DOHH2 (cell line): ENCODE data around the gene CSF2RB.

Experiments
- H3F3A ChIP-seq: fragments of 200-600 bp; sonication (generic), shearing (Covaris generic); 2 replicates; pipeline ENCODE4 v1.6.0; 2016; ENCODE audit warnings: antibody characterized with exemption, mild to moderate bottlenecking; ENCODE audit not compliant: control insufficient read depth, insufficient read depth
- H3K27ac ChIP-seq: fragments of 200-600 bp; sonication (generic); 2 replicates; pipeline ENCODE4 v1.5.1; 2014; ENCODE audit warnings: low read depth, mild to moderate bottlenecking, low read length, moderate library complexity
- H3K27me3 ChIP-seq: fragments of 200-600 bp; sonication (generic); 2 replicates; pipeline ENCODE4 v1.6.1; 2014; ENCODE audit warnings: mild to moderate bottlenecking, low read length, mixed read lengths; ENCODE audit not compliant: control insufficient read depth
- H3K36me3 ChIP-seq: fragments of 200-600 bp; sonication (generic); 2 replicates; pipeline ENCODE4 v1.6.1; 2014; ENCODE audit warnings: mild to moderate bottlenecking, low read length, moderate library complexity, mixed read lengths; ENCODE audit not compliant: control insufficient read depth
- H3K4me1 ChIP-seq: fragments of 200-600 bp; sonication (generic); 2 replicates; pipeline ENCODE4 v1.6.1; 2014; ENCODE audit warnings: mild to moderate bottlenecking, low read length, mixed read lengths; ENCODE audit not compliant: control insufficient read depth
- H3K4me2 ChIP-seq: fragments of 200-600 bp; sonication (generic); 2 replicates; pipeline ENCODE4 v1.6.0; 2014; ENCODE audit warnings: mild to moderate bottlenecking, low read length, moderate library complexity
- H3K4me3 ChIP-seq: fragments of 200-600 bp; sonication (generic); 2 replicates; pipeline ENCODE4 v1.5.1; 2014; ENCODE audit warnings: mild to moderate bottlenecking, low read length, mixed read lengths
- H3K79me2 ChIP-seq: fragments of 200-600 bp; sonication (generic); 2 replicates; pipeline ENCODE4 v1.6.1; 2014; ENCODE audit warnings: mild to moderate bottlenecking, low read length, mixed read lengths; ENCODE audit not compliant: control insufficient read depth
- H3K9me2 ChIP-seq: fragments of 200-600 bp; sonication (generic); replicated peaks from 2 replicates; pipeline ENCODE4 v1.6.1; 2014; ENCODE audit warnings: mild to moderate bottlenecking, low read length, mixed read lengths; ENCODE audit not compliant: control insufficient read depth
- H3K9me3 ChIP-seq: fragments of 200-600 bp; sonication (generic); 2 replicates; pipeline ENCODE4 v1.6.1; 2014; ENCODE audit warnings: antibody characterized with exemption, low read length, mixed read lengths; ENCODE audit not compliant: control insufficient read depth, insufficient read depth
- H4K20me1 ChIP-seq: fragments of 200-600 bp; sonication (generic); 2 replicates; pipeline ENCODE4 v1.6.0; 2014; ENCODE audit warnings: low read depth, mild to moderate bottlenecking, antibody characterized with exemption, low read length, moderate library complexity; ENCODE audit not compliant: control insufficient read depth, insufficient read depth
- CTCF ChIP-seq: fragments of 200-600 bp; sonication (generic); IDR thresholded peaks from one replicate; pipeline ENCODE4 v1.5.1; 2014; ENCODE audit warnings: antibody characterized with exemption, mild to moderate bottlenecking, low read depth, low read length; ENCODE audit not compliant: poor library complexity, severe bottlenecking
- EZH2phosphoT487 ChIP-seq: fragments of 200-600 bp; sonication (generic); IDR thresholded peaks from 2 replicates; pipeline ENCODE4 v1.6.1; 2017; ENCODE audit warnings: borderline replicate concordance, mild to moderate bottlenecking, antibody characterized with exemption, low read length, moderate library complexity, mixed read lengths

Gene CSF2RB

GRCh38 chr22:36924151-36924698, 10.8 kb downstream of the CSF2RB start:
- H3K27me3 ChIP-seq, result no peaks in the 10 kb centered on the region
- H3F3A ChIP-seq, result 0 out of 2 replicates have a peak, but pooled peaks cover 3% of the 10 kb centered on the region
- H3K79me2 ChIP-seq, result peaks cover 30% of the 10 kb centered on the region
- H4K20me1 ChIP-seq, result peaks cover 5% of the 10 kb centered on the region; the same call in 1 of the 2 replicates
- no peak overlapping the region for H3K4me2 ChIP-seq
- peaks cover 17% of the 10 kb centered on the region for H3K4me1 ChIP-seq
- no peaks in the 10 kb centered on the region for H3K9me2 ChIP-seq
- no peaks in the 10 kb centered on the region for H3K9me3 ChIP-seq
- H3K36me3 ChIP-seq, result peaks cover 92% of the 10 kb centered on the region
- no peak for TF ChIP-seq EZH2phosphoT487
- TF ChIP-seq CTCF, result no peak
- no peak overlapping the region for H3K4me3 ChIP-seq
- no peak overlapping the region for H3K27ac ChIP-seq

- Histone ChIP-seq H3K9me3 (no peaks in the 10 kb centered on the region), H3K79me2 (peaks cover 15% of the 10 kb centered on the region), H3K27ac (no peak overlapping the region)
Observed at GRCh38 chr22:36925388-36926290, 12.2 kb downstream of the CSF2RB start.

GRCh38 chr22:36926309-36926708, 12.9 kb downstream of the CSF2RB start:
- no peaks in the 10 kb centered on the region for H3F3A ChIP-seq
- H3K36me3 ChIP-seq, result peaks cover 98% of the 10 kb centered on the region
- no peak overlapping the region for H3K4me3 ChIP-seq
- no peak overlapping the region for H3K4me2 ChIP-seq
- no peaks in the 10 kb centered on the region for H3K9me2 ChIP-seq
- H3K4me1 ChIP-seq, result peaks cover 3% of the 10 kb centered on the region
- no peaks in the 10 kb centered on the region for H3K27me3 ChIP-seq
- no peak overlapping the region for H3K27ac ChIP-seq
- H3K79me2 ChIP-seq, result peaks cover 9% of the 10 kb centered on the region
- no peak for TF ChIP-seq CTCF
- no peak for TF ChIP-seq EZH2phosphoT487
- no peaks in the 10 kb centered on the region for H4K20me1 ChIP-seq
- H3K9me3 ChIP-seq, result no peaks in the 10 kb centered on the region

More at GRCh38 chr22:36925388-36926290, 12.2 kb downstream of the CSF2RB start:
- H3F3A ChIP-seq, result no peaks in the 10 kb centered on the region
- peaks cover 96% of the 10 kb centered on the region for H3K36me3 ChIP-seq
- H3K4me2 ChIP-seq, result no peak overlapping the region
- H3K27me3 ChIP-seq, result no peaks in the 10 kb centered on the region
- no peak for TF ChIP-seq EZH2phosphoT487
- peaks cover 5% of the 10 kb centered on the region; the same call in 1 of the 2 replicates for H4K20me1 ChIP-seq
- H3K4me3 ChIP-seq, result no peak overlapping the region
- H3K4me1 ChIP-seq, result peaks cover 8% of the 10 kb centered on the region
- H3K9me2 ChIP-seq, result no peaks in the 10 kb centered on the region
